Caco-2 (cell line): ENCODE data around the gene SHFL. TPM values are rescaled to one million over a fixed set of nuclear protein-coding genes. Genes with fewer than 3 reads are reported as not detected.

ENCODE experiments used
- BruUV-seq: library from RNA; stranded (reverse); fragments of 400-500 nt; replicated peaks from 2 replicates; lab custom pipeline; 2021; lab: Mats Ljungman, UMichigan
- CTCF ChIA-PET: fragments of 300-600 bp; sonication (Branson Sonifier 250); formaldehyde crosslinking; loops from one replicate; lab custom pipeline; 2022; ENCODE audit warnings: antibody characterized with exemption; lab: Charles Lee
- POLR2A ChIA-PET: fragments of 300-600 bp; sonication (Branson Sonifier 250); formaldehyde crosslinking; loops from one replicate; lab custom pipeline; 2022; ENCODE audit warnings: antibody characterized with exemption; lab: Charles Lee
- DNase-seq, 2 experiments: peaks; one replicate each; pipeline versions ENCODE4 v3.0.0 to v3.0.0-alpha.2; 2020 to 2022
- H3K27me3 ChIP-seq: replicated peaks from 2 replicates; pipeline ENCODE4 v1.6.0; 2011; ENCODE audit warnings: low read length; ENCODE audit not compliant: control insufficient read depth, insufficient read depth
- H3K36me3 ChIP-seq: 2 replicates; pipeline ENCODE4 v1.5.1; 2011; ENCODE audit warnings: low read length; ENCODE audit not compliant: control insufficient read depth, insufficient read depth
- H3K4me1 ChIP-seq: fragments of 250-450 bp; sonication (Bioruptor Pico); 2 replicates; pipeline ENCODE4 v1.5.1; 2020; ENCODE audit warnings: mild to moderate bottlenecking
- H3K4me3 ChIP-seq: 2 replicates; pipeline ENCODE4 v1.5.1; 2011; ENCODE audit warnings: low read depth, mild to moderate bottlenecking, control low read depth, low read length
- H3K9me3 ChIP-seq: fragments of 250-450 bp; sonication (Bioruptor Pico); 2 replicates; pipeline ENCODE4 v1.5.1; 2020; ENCODE audit warnings: mild to moderate bottlenecking, moderate library complexity
- H3K27ac Mint-ChIP-seq: one replicate; pipeline ENCODE4 v1.8.0; 2022; ENCODE audit warnings: mixed read lengths; ENCODE audit not compliant: unreplicated experiment
- H3K27me3 Mint-ChIP-seq: one replicate; pipeline ENCODE4 v1.8.0; 2022; ENCODE audit warnings: mixed read lengths; ENCODE audit not compliant: insufficient read depth, unreplicated experiment
- H3K36me3 Mint-ChIP-seq: one replicate; pipeline ENCODE4 v1.8.0; 2022; ENCODE audit warnings: mild to moderate bottlenecking, mixed read lengths; ENCODE audit not compliant: insufficient read depth, unreplicated experiment
- H3K4me1 Mint-ChIP-seq: one replicate; pipeline ENCODE4 v1.8.0; 2022; ENCODE audit warnings: low read depth, mixed read lengths; ENCODE audit not compliant: unreplicated experiment
- H3K4me3 Mint-ChIP-seq: one replicate; pipeline ENCODE4 v1.8.0; 2022; ENCODE audit warnings: mild to moderate bottlenecking, moderate library complexity, mixed read lengths; ENCODE audit not compliant: unreplicated experiment
- H3K9me3 Mint-ChIP-seq: one replicate; pipeline ENCODE4 v1.8.0; 2022; ENCODE audit warnings: mixed read lengths; ENCODE audit not compliant: unreplicated experiment
- intact Hi-C: fragments of 100-400 bp; cut with micrococcal nuclease; formaldehyde crosslinking; loops from one replicate; pipeline ENCODE4 v1.10.0; 2022; ENCODE audit not compliant: unreplicated experiment
- total RNA-seq: library from RNA; stranded (reverse); gene quantifications from 2 replicates; pipeline ENCODE4 v1.2.3, GENCODE V29; 2022
- TF ChIP-seq, protein P1 (sequence below), 2 experiments: fragments of 200-600 bp in 1 of 2; IDR thresholded peaks; 1 replicate in 1 of 2; 2 replicates in 1 of 2; pipeline versions ENCODE4 v1.5.1 to v1.8.0; 2011 to 2022; ENCODE audit warnings: antibody characterized with exemption in 1 of 2, control low read depth in 1 of 2, inconsistent platforms in 1 of 2, low read depth in 1 of 2, low read length in 1 of 2, mild to moderate bottlenecking in 1 of 2, moderate library complexity in 1 of 2; ENCODE audit not compliant: insufficient read depth in 1 of 2, severe bottlenecking in 1 of 2, unreplicated experiment in 1 of 2

The SHFL gene
- total RNA-seq, 1 experiment from 2014 or later = 6.2 TPM

DNA sequence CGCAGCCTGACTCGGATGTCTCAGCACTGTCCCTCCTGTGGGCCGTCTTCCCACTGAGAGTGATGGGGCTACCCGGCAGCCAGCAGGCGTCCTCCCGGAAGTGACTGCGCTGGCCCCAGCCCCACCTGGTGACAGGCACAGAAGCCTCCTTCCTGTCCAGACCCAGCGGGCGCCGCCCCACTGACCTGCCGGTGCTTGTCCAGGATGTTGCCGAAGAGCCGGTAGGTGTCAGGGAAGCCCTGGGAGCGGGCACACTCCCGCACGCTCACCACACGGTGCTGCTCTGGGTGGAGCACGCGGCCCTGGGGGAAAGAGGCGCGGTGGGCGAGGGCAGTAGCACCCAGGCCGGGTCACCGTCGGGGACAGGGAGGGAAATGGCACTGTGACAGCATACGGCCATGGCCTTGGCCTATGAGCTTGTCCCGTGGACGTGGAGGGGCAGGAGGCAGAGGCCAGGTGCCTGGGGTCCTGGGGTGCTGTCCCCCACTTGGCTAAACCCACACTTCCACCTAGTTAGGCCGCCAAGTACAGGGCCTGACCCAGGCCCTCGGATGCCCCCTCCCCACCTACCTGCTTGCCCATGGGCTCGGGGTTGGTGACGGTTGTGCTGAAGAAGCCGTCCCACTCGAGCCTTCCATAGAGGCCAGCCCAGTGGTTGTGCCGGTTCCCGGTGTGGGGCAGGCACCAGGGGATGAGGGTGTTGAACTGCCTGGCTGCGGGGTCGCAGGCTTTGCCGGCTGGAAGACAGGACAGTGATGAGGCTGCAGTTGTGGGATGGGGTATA, 49.6 kb downstream of the SHFL start:
- CTCF ChIA-PET = no interaction called here
- intact Hi-C loops = no loop called here
- Mint-ChIP-seq H3K27ac (no peak overlapping the region), H3K36me3 (peaks cover 61% of the 10 kb centered on the region), H3K27me3 (no peaks in the 10 kb centered on the region), H3K4me1 (no peaks in the 10 kb centered on the region), H3K4me3 (no peak overlapping the region), H3K9me3 (no peaks in the 10 kb centered on the region)
- Histone ChIP-seq H3K36me3 (peaks cover 1% of the 10 kb centered on the region; the same call in 1 of the 2 replicates), H3K9me3 (no peaks in the 10 kb centered on the region), H3K4me1 (no peaks in the 10 kb centered on the region), H3K27me3 (no peaks in the 10 kb centered on the region), H3K4me3 (no peak overlapping the region)
- POLR2A ChIA-PET = no interaction called here
- no peak for DNase-seq
- no TSS peak for BruUV-seq
- TF ChIP-seq, protein P1, sequence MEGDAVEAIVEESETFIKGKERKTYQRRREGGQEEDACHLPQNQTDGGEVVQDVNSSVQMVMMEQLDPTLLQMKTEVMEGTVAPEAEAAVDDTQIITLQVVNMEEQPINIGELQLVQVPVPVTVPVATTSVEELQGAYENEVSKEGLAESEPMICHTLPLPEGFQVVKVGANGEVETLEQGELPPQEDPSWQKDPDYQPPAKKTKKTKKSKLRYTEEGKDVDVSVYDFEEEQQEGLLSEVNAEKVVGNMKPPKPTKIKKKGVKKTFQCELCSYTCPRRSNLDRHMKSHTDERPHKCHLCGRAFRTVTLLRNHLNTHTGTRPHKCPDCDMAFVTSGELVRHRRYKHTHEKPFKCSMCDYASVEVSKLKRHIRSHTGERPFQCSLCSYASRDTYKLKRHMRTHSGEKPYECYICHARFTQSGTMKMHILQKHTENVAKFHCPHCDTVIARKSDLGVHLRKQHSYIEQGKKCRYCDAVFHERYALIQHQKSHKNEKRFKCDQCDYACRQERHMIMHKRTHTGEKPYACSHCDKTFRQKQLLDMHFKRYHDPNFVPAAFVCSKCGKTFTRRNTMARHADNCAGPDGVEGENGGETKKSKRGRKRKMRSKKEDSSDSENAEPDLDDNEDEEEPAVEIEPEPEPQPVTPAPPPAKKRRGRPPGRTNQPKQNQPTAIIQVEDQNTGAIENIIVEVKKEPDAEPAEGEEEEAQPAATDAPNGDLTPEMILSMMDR (IDR thresholded peaks at IDR 0.05; ENCODE audit: insufficient read depth in 1 of 2, low read depth in 1 of 2, low read length in 1 of 2, severe bottlenecking in 1 of 2, unreplicated experiment in 1 of 2) = no peak

DNA sequence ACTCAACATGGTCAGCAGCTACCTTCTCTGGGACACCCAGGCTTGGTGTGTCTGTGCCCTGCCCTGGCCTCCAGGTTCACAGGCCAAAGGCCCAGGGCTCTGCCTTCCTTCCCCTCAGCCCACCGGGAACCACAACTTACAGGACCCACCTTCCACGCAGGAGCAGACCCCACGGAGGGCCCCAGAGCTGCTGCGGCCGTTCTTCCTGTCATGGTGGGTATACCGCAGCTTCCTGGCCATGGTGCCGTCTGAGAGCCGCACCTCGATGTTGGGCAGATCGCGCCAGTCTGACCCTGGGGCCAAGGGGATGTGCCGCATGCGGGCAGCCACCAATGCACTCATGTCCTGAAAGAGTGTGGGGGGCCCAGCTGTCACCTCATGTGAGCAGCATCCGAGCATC, 50.8 kb downstream of the SHFL start:
- no peak for DNase-seq
- H3K9me3 Mint-ChIP-seq = no peaks in the 10 kb centered on the region
- Histone ChIP-seq H3K27me3 (no peaks in the 10 kb centered on the region), H3K4me3 (no peak overlapping the region), H3K9me3 (no peaks in the 10 kb centered on the region), H3K36me3 (peaks cover 1% of the 10 kb centered on the region; the same call in 1 of the 2 replicates), H3K4me1 (no peaks in the 10 kb centered on the region)
- POLR2A ChIA-PET = no interaction called here
- H3K4me3 Mint-ChIP-seq = no peak overlapping the region
- H3K27ac Mint-ChIP-seq = no peak overlapping the region
- TF ChIP-seq, protein P1 (IDR thresholded peaks at IDR 0.05; ENCODE audit: insufficient read depth in 1 of 2, low read depth in 1 of 2, low read length in 1 of 2, severe bottlenecking in 1 of 2, unreplicated experiment in 1 of 2) = no peak
- peaks cover 64% of the 10 kb centered on the region for H3K36me3 Mint-ChIP-seq
- intact Hi-C loops = no loop called here
- no peaks in the 10 kb centered on the region for H3K27me3 Mint-ChIP-seq
- CTCF ChIA-PET = no interaction called here
- BruUV-seq = no TSS peak
- H3K4me1 Mint-ChIP-seq = no peaks in the 10 kb centered on the region

DNA sequence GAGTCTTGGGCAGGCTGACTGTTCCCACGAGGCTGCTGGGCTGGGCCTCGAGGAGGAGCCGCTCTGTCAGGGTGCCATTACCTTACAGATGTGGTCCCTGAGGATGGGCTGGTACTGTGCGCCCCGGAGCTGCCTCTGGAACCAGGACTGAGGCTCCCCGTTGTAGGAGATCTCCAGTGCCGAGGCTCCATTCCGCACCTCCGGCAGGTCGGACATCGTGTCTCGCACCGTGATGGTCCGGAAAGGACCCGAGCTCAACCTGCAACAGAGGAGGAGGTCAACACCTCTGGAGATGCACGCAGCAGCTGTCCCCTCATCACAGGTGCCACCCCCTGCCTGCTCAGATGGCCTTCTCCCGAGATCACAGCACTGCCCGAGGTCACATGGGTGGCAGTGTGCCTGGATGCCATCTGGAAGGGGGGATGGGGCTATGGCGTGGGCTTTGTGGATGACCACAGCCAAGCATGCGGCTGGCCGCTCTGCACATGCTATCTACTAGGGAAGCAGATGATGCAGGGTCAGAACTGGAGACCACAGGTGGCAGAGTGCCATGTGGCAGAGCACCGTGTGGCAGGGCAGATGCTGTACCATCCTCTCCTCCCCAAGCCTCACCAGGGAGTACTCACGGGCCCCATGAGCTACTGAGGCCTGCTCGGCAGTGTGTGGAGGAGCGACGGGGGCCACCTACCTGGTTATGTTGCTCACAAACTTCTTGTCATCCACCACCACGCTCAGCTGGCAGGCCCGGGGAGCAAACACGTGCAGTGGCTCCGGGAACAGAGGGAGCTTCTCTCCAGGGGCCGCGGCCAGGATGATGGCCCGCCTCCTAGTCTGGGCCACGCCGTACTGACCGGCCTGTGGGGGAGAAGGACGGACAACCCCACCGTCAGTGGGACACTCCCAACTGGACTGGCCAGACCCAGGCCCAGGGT, 51.9 kb downstream of the SHFL start:
- H3K27ac Mint-ChIP-seq = no peak overlapping the region
- no peak for DNase-seq
- intact Hi-C loops = no loop called here
- H3K36me3 ChIP-seq = peaks cover under 1% of the 10 kb centered on the region; the same call in 1 of the 2 replicates
- ChIA-PET POLR2A (no interaction called here), CTCF (no interaction called here)
- no peaks in the 10 kb centered on the region for H3K9me3 Mint-ChIP-seq
- TF ChIP-seq, protein P1 (IDR thresholded peaks at IDR 0.05; ENCODE audit: insufficient read depth in 1 of 2, low read depth in 1 of 2, low read length in 1 of 2, severe bottlenecking in 1 of 2, unreplicated experiment in 1 of 2) = no peak
- H3K36me3 Mint-ChIP-seq = peaks cover 59% of the 10 kb centered on the region
- no peak overlapping the region for H3K4me3 ChIP-seq
- no peak overlapping the region for H3K4me3 Mint-ChIP-seq
- no peaks in the 10 kb centered on the region for H3K4me1 Mint-ChIP-seq
- no peaks in the 10 kb centered on the region for H3K4me1 ChIP-seq
- no TSS peak for BruUV-seq
- no peaks in the 10 kb centered on the region for H3K9me3 ChIP-seq
- H3K27me3 Mint-ChIP-seq = no peaks in the 10 kb centered on the region
- H3K27me3 ChIP-seq = no peaks in the 10 kb centered on the region
